ENCODE data around the gene DNAAF5. TPM values are rescaled to one million over a fixed set of nuclear protein-coding genes. Genes with fewer than 3 reads are reported as not detected.

DNAAF5 gene
- total RNA-seq, result 10 to 100 TPM; 19.0 to 25.3 (median 24.1) TPM

GRCh38 chr7:726084-726853, at the start of gene DNAAF5:
TSS of gene DNAAF5 (plus strand) at chr7:726699. CDS start at chr7:726721, 22 bp downstream.
- no peak for TF ChIP-seq POLR2A (IDR thresholded peaks at IDR 0.05)
- no peak for TF ChIP-seq CTCF (IDR thresholded peaks at IDR 0.05)
- WGBS, 2 donors, result 12 to 17% methylated on average over 16 to 40 of the region's 56 CpGs
- peak; percentile 72 to 96 for DNase-seq (ENCODE audit: low spot score in 2 of 2)
- H3K4me3 ChIP-seq (ENCODE audit: low read depth, poor library complexity, severe bottlenecking), result peak within 1 kb of the TSS; percentile 78
- intact Hi-C loops (cut with DNase I; ENCODE audit: low total_unique reads), result no loop called here

GRCh38 chr7:676972-677385, 49.5 kb upstream of the DNAAF5 start:
- no peak overlapping the region for H3K4me3 ChIP-seq (ENCODE audit: low read depth, poor library complexity, severe bottlenecking)
- 89 to 91% methylated on average over 20 to 23 of the region's 23 CpGs for WGBS, 2 donors
- intact Hi-C loops (cut with DNase I; ENCODE audit: low total_unique reads), result no loop called here
- peak in 1 of 2 donors; percentile 81 for DNase-seq (ENCODE audit: low spot score in 2 of 2)
- TF ChIP-seq POLR2A (IDR thresholded peaks at IDR 0.05) (no peak), CTCF (IDR thresholded peaks at IDR 0.05) (no peak)

- WGBS, 2 donors, result 96 to 97% methylated on average over 25 of the region's 25 CpGs
Measured at GRCh38 chr7:680411-681127, 45.9 kb upstream of the DNAAF5 start.

GRCh38 chr7:681551-682307, 44.8 kb upstream of the DNAAF5 start:
- WGBS, 2 donors, result 92 to 93% methylated on average over 13 of the region's 13 CpGs
- H3K4me3 ChIP-seq (ENCODE audit: low read depth, poor library complexity, severe bottlenecking), result no peak overlapping the region
- TF ChIP-seq POLR2A (IDR thresholded peaks at IDR 0.05), result no peak
- no peak for TF ChIP-seq CTCF (IDR thresholded peaks at IDR 0.05)
- intact Hi-C loops (cut with DNase I; ENCODE audit: low total_unique reads), result no loop called here
- DNase-seq (ENCODE audit: low spot score in 2 of 2), result peak in 1 of 2 donors; percentile 40

More at GRCh38 chr7:680411-681127, 45.9 kb upstream of the DNAAF5 start:
- no peak overlapping the region for H3K4me3 ChIP-seq (ENCODE audit: low read depth, poor library complexity, severe bottlenecking)
- DNase-seq (ENCODE audit: low spot score in 2 of 2), result peak in 1 of 2 donors; percentile 80
- no peak for TF ChIP-seq CTCF (IDR thresholded peaks at IDR 0.05)
- no peak for TF ChIP-seq POLR2A (IDR thresholded peaks at IDR 0.05)
- intact Hi-C loops (cut with DNase I; ENCODE audit: low total_unique reads), result no loop called here

GRCh38 chr7:682810-683209, 43.7 kb upstream of the DNAAF5 start:
- WGBS, 2 donors, result 93 to 95% methylated on average over 11 of the region's 11 CpGs
- no peak for DNase-seq (ENCODE audit: low spot score in 2 of 2)

More at GRCh38 chr7:682810-683209, 43.7 kb upstream of the DNAAF5 start:
- intact Hi-C loops (cut with DNase I; ENCODE audit: low total_unique reads), result no loop called here
- TF ChIP-seq POLR2A (IDR thresholded peaks at IDR 0.05) (no peak), CTCF (IDR thresholded peaks at IDR 0.05) (no peak)
- H3K4me3 ChIP-seq (ENCODE audit: low read depth, poor library complexity, severe bottlenecking), result no peak overlapping the region

All from lower leg skin (tissue), 4 donors.